ENCODE results near the gene DNAH14. TPM values are rescaled to one million over a fixed set of nuclear protein-coding genes. Genes with fewer than 3 reads are reported as not detected.
"Not testable (repeated sequence)": the region's sequence is repeated elsewhere in the genome, so short reads cannot be mapped to it uniquely, and the experiment has no call there.

The DNAH14 gene
- total and polyA plus RNA-seq, 2 donors (not counting 1 experiment from before 2014, with no cell fraction given), result not detected

- H3K4me1 Mint-ChIP-seq, result no peaks in the 10 kb centered on the region
- no peaks in the 10 kb centered on the region for H3K36me3 ChIP-seq (replicated peaks in 1 of 2; ENCODE audit: control extremely low read depth in 1 of 2, control insufficient read depth in 1 of 2, extremely low read depth in 1 of 2, insufficient read depth in 2 of 2, low read length in 1 of 2)
- DNase-seq (no peak), ATAC-seq (ENCODE audit: low read depth) (no peak)
- H3K9me3 Mint-ChIP-seq (ENCODE audit: insufficient read depth), result peaks cover 3% of the 10 kb centered on the region
- POLR2A ChIA-PET, result no interaction called here
- no peak overlapping the region for H3K4me3 ChIP-seq (ENCODE audit: control extremely low read depth in 1 of 5, extremely low read depth in 1 of 5, insufficient read depth in 1 of 5, low read depth in 2 of 5, low read length in 4 of 5)
- H3K4me1 ChIP-seq (ENCODE audit: control insufficient read depth in 2 of 2, insufficient read depth in 2 of 2, low read length in 2 of 2), result no peaks in the 10 kb centered on the region
- intact Hi-C loops (cut with micrococcal nuclease), result no loop called here
- no peaks in the 10 kb centered on the region for H3K27me3 ChIP-seq (replicated peaks in 1 of 4; ENCODE audit: control extremely low read depth in 1 of 4, control insufficient read depth in 3 of 4, insufficient read depth in 4 of 4, low read length in 3 of 4)
- no peak overlapping the region for H2AFZ ChIP-seq (ENCODE audit: insufficient read depth, low read depth, low read length, poor library complexity, severe bottlenecking)
- no peak overlapping the region for H3K9ac ChIP-seq (ENCODE audit: low read length)
- H3K27me3 Mint-ChIP-seq, result peaks cover 7% of the 10 kb centered on the region
- H3K27ac ChIP-seq (ENCODE audit: low read length in 2 of 2), result no peak overlapping the region
- CTCF ChIA-PET, result no interaction called here
- no peak overlapping the region for H3K27ac Mint-ChIP-seq
- TF ChIP-seq CTCF (IDR thresholded peaks at IDR 0.05), result no peak
- no peak for TF ChIP-seq EZH2 (IDR thresholded peaks at IDR 0.05; ENCODE audit: borderline replicate concordance, insufficient read depth, low read depth, low read length, poor library complexity, severe bottlenecking)
- H3K4me2 ChIP-seq (replicated peaks; ENCODE audit: low read depth, low read length, poor library complexity, severe bottlenecking), result no peak overlapping the region
- H3K79me2 ChIP-seq (ENCODE audit: control insufficient read depth, insufficient read depth, low read length), result no peaks in the 10 kb centered on the region
- WGBS (ENCODE audit: insufficient coverage), result 100% methylated on average over 1 of the region's 2 CpGs
- peaks cover 0 to 9% (median 0%) of the 10 kb centered on the region in 3 donors for H3K9me3 ChIP-seq (ENCODE audit: control extremely low read depth in 1 of 3, control insufficient read depth in 2 of 3, insufficient read depth in 1 of 3, low read length in 2 of 3)
- no peaks in the 10 kb centered on the region for H4K20me1 ChIP-seq (ENCODE audit: control insufficient read depth, insufficient read depth, low read length, poor library complexity, severe bottlenecking)
- no peak overlapping the region for H3K4me3 Mint-ChIP-seq
Measured at GRCh38 chr1:224883091-224883490, 46.4 kb upstream of the DNAH14 start.

- intact Hi-C loops (cut with micrococcal nuclease), result no loop called here
- no CpG with 5 or more reads among the region's 1 CpG for WGBS (ENCODE audit: insufficient coverage)
- no peak overlapping the region for H3K27ac ChIP-seq (ENCODE audit: low read length in 2 of 2)
- no peak overlapping the region for H3K9ac ChIP-seq (ENCODE audit: low read length)
- H3K4me3 Mint-ChIP-seq, result no peak overlapping the region
- H3K4me1 ChIP-seq (ENCODE audit: control insufficient read depth in 2 of 2, insufficient read depth in 2 of 2, low read length in 2 of 2), result no peaks in the 10 kb centered on the region
- H3K36me3 ChIP-seq (replicated peaks in 1 of 2; ENCODE audit: control extremely low read depth in 1 of 2, control insufficient read depth in 1 of 2, extremely low read depth in 1 of 2, insufficient read depth in 2 of 2, low read length in 1 of 2), result no peaks in the 10 kb centered on the region
- H2AFZ ChIP-seq (ENCODE audit: insufficient read depth, low read depth, low read length, poor library complexity, severe bottlenecking), result no peak overlapping the region
- no peak for ATAC-seq (ENCODE audit: low read depth)
- H3K9me3 Mint-ChIP-seq (ENCODE audit: insufficient read depth), result peaks cover 3% of the 10 kb centered on the region
- peaks cover 4% of the 10 kb centered on the region for H3K27me3 Mint-ChIP-seq
- no peak overlapping the region for H3K27ac Mint-ChIP-seq
- ChIA-PET POLR2A (no interaction called here), CTCF (no interaction called here)
- H3K4me2 ChIP-seq (replicated peaks; ENCODE audit: low read depth, low read length, poor library complexity, severe bottlenecking), result no peak overlapping the region
- TF ChIP-seq CTCF (IDR thresholded peaks at IDR 0.05), result no peak
- no peak overlapping the region for H3K4me3 ChIP-seq (ENCODE audit: control extremely low read depth in 1 of 5, extremely low read depth in 1 of 5, insufficient read depth in 1 of 5, low read depth in 2 of 5, low read length in 4 of 5)
- H4K20me1 ChIP-seq (ENCODE audit: control insufficient read depth, insufficient read depth, low read length, poor library complexity, severe bottlenecking), result no peaks in the 10 kb centered on the region
- H3K27me3 ChIP-seq (replicated peaks in 1 of 4; ENCODE audit: control extremely low read depth in 1 of 4, control insufficient read depth in 3 of 4, insufficient read depth in 4 of 4, low read length in 3 of 4), result no peaks in the 10 kb centered on the region
- DNase-seq, result no peak
- H3K79me2 ChIP-seq (ENCODE audit: control insufficient read depth, insufficient read depth, low read length), result no peaks in the 10 kb centered on the region
- H3K4me1 Mint-ChIP-seq, result no peaks in the 10 kb centered on the region
- H3K9me3 ChIP-seq (ENCODE audit: control extremely low read depth in 1 of 3, control insufficient read depth in 2 of 3, insufficient read depth in 1 of 3, low read length in 2 of 3), result peaks cover 0 to 9% (median 0%) of the 10 kb centered on the region in 3 donors
Measured at GRCh38 chr1:224884361-224884801, 45.1 kb upstream of the DNAH14 start.

- H3K4me1 Mint-ChIP-seq; H2AFZ ChIP-seq (ENCODE audit: insufficient read depth, low read depth, low read length, poor library complexity, severe bottlenecking); H3K4me1 ChIP-seq (ENCODE audit: control insufficient read depth in 2 of 2, insufficient read depth in 2 of 2, low read length in 2 of 2); H3K4me3 ChIP-seq (ENCODE audit: control extremely low read depth in 1 of 5, extremely low read depth in 1 of 5, insufficient read depth in 1 of 5, low read depth in 2 of 5, low read length in 4 of 5); H3K9ac ChIP-seq (ENCODE audit: low read length); ATAC-seq (ENCODE audit: low read depth); H3K27me3 Mint-ChIP-seq; CTCF ChIA-PET; H3K27ac Mint-ChIP-seq; H3K4me2 ChIP-seq (replicated peaks; ENCODE audit: low read depth, low read length, poor library complexity, severe bottlenecking); H3K9me3 Mint-ChIP-seq (ENCODE audit: insufficient read depth); H3K79me2 ChIP-seq (ENCODE audit: control insufficient read depth, insufficient read depth, low read length); H4K20me1 ChIP-seq (ENCODE audit: control insufficient read depth, insufficient read depth, low read length, poor library complexity, severe bottlenecking); H3K9me3 ChIP-seq (ENCODE audit: control extremely low read depth in 1 of 3, control insufficient read depth in 2 of 3, insufficient read depth in 1 of 3, low read length in 2 of 3); H3K27ac ChIP-seq (ENCODE audit: low read length in 2 of 2); POLR2A ChIA-PET; H3K4me3 Mint-ChIP-seq; H3K27me3 ChIP-seq (replicated peaks in 1 of 4; ENCODE audit: control extremely low read depth in 1 of 4, control insufficient read depth in 3 of 4, insufficient read depth in 4 of 4, low read length in 3 of 4); DNase-seq; H3K36me3 ChIP-seq (replicated peaks in 1 of 2; ENCODE audit: control extremely low read depth in 1 of 2, control insufficient read depth in 1 of 2, extremely low read depth in 1 of 2, insufficient read depth in 2 of 2, low read length in 1 of 2); intact Hi-C loops (cut with micrococcal nuclease): not testable (repeated sequence)
- 86% methylated on average over 2 of the region's 2 CpGs for WGBS (ENCODE audit: insufficient coverage)
Measured at GRCh38 chr1:224885376-224885775, 44.1 kb upstream of the DNAH14 start.

All from B cell (primary cell).